ENCODE results near the gene TBX4. TPM values are rescaled to one million over a fixed set of nuclear protein-coding genes. Genes with fewer than 3 reads are reported as not detected.
A peak's percentile ranks its signal among the peaks of the same experiment; 100 is the strongest.

Gene TBX4
- total and polyA plus RNA-seq, 2 of the 13 experiments (the other 11 are each of a cell fraction or from before 2014, with no cell fraction given): 0.11 to 1.1 TPM

- TF ChIP-seq NFAT5 (CRISPR knock-in tag; IDR thresholded peaks at IDR 0.05): peak; percentile 20; the same call in 1 of the 2 replicates
- peak; percentile 100 for TF ChIP-seq RAD21 (CRISPR knock-in tag; IDR thresholded peaks at IDR 0.05)
- no peak for TF ChIP-seq GABPA (IDR thresholded peaks at IDR 0.05; ENCODE audit: low read depth, low read length)
- TF ChIP-seq GABPA (CRISPR knock-in tag; IDR thresholded peaks at IDR 0.05; ENCODE audit: low read depth): no peak
- peak; percentile 66; the same call in 1 of the 2 replicates for TF ChIP-seq ZNF567 (CRISPR knock-in tag; IDR thresholded peaks at IDR 0.05; ENCODE audit: borderline replicate concordance)
- no peak; the same call in 1 of the 2 replicates for TF ChIP-seq ZNF234 (CRISPR knock-in tag; conservative IDR thresholded peaks at IDR 0.05)
- no peak for TF ChIP-seq FOXP4 (CRISPR knock-in tag; IDR thresholded peaks at IDR 0.05)
- TF ChIP-seq ELF4 (CRISPR knock-in tag; IDR thresholded peaks at IDR 0.05; ENCODE audit: borderline replicate concordance): no peak
- 0 out of 2 replicates have a peak, but pooled peaks have one; percentile 43 for TF ChIP-seq ZNF577 (CRISPR knock-in tag; IDR thresholded peaks at IDR 0.05; ENCODE audit: borderline replicate concordance, low read depth)
- no peak for TF ChIP-seq ZZZ3 (CRISPR knock-in tag; IDR thresholded peaks at IDR 0.05; ENCODE audit: borderline replicate concordance)
- TF ChIP-seq ZNF629 (CRISPR knock-in tag; conservative IDR thresholded peaks at IDR 0.05): 0 out of 2 replicates have a peak, but pooled peaks have one; percentile 48
- no peak for TF ChIP-seq POLR2AphosphoS2 (IDR thresholded peaks at IDR 0.05; ENCODE audit: low read depth, low read length)
- TF ChIP-seq ZNF572 (CRISPR knock-in tag; IDR thresholded peaks at IDR 0.05): no peak; the same call in 1 of the 2 replicates
- TF ChIP-seq ZFP41 (CRISPR knock-in tag; IDR thresholded peaks at IDR 0.05; ENCODE audit: borderline replicate concordance): peak; percentile 59; the same call in 1 of the 2 replicates
- TF ChIP-seq ZFP1 (CRISPR knock-in tag; IDR thresholded peaks at IDR 0.05): 0 out of 2 replicates have a peak, but pooled peaks have one; percentile 61
- TF ChIP-seq KDM4B (CRISPR knock-in tag; IDR thresholded peaks at IDR 0.05): peak; percentile 75; the same call in 1 of the 2 replicates
- no peak for TF ChIP-seq NFE2L2 (IDR thresholded peaks at IDR 0.05; ENCODE audit: low read length)
- TF ChIP-seq NR2F2 (IDR thresholded peaks at IDR 0.05; ENCODE audit: borderline replicate concordance, low read depth): peak; percentile 47; the same call in 1 of the 2 replicates
- peak; percentile 96 for TF ChIP-seq PTBP1 (IDR thresholded peaks at IDR 0.05; ENCODE audit: low read depth, low read length, poor library complexity, severe bottlenecking)
- TF ChIP-seq TCF12 (IDR thresholded peaks at IDR 0.05): no peak
- TF ChIP-seq TCF12 (CRISPR knock-in tag; IDR thresholded peaks at IDR 0.05): no peak
- TF ChIP-seq YEATS4 (CRISPR knock-in tag; IDR thresholded peaks at IDR 0.05; ENCODE audit: borderline replicate concordance): peak; percentile 81
- no peak for TF ChIP-seq MBNL3 (CRISPR knock-in tag; conservative IDR thresholded peaks at IDR 0.05)
These were observed 39.9 kb upstream of the TBX4 start (continued) for GRCh38 chr17:61412143-61412859.

Data from HepG2 (cell line).